ENCODE measurements around the gene C1R.

C1R gene

DNA sequence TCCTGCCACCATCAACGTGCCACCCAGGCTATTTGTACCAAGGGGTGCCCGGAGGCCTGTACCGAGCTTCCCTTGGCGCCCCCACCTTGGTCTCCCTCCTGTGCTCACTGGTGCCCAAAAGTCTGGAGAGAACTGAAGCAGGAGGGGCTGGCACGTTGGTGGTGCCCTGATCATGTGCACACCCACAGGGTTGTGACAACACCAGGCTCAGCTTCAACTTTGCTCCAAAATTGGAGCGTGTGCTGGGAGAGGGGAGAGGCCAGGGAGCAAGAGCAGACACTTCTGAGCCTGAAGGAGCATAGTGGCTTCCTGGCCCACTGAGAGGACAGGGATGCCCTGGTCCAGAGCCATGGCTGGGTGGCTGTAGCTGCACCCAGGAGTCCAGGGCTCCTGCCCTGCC, 60.9 kb downstream of the C1R start:
- no peaks in the 10 kb centered on the region for H3K9me2 ChIP-seq (replicated peaks; ENCODE audit: insufficient read depth, low read length)
- no peak for TF ChIP-seq EZH2phosphoT487 (conservative IDR thresholded peaks at IDR 0.05; ENCODE audit: low read length)
- TF ChIP-seq, protein P1, sequence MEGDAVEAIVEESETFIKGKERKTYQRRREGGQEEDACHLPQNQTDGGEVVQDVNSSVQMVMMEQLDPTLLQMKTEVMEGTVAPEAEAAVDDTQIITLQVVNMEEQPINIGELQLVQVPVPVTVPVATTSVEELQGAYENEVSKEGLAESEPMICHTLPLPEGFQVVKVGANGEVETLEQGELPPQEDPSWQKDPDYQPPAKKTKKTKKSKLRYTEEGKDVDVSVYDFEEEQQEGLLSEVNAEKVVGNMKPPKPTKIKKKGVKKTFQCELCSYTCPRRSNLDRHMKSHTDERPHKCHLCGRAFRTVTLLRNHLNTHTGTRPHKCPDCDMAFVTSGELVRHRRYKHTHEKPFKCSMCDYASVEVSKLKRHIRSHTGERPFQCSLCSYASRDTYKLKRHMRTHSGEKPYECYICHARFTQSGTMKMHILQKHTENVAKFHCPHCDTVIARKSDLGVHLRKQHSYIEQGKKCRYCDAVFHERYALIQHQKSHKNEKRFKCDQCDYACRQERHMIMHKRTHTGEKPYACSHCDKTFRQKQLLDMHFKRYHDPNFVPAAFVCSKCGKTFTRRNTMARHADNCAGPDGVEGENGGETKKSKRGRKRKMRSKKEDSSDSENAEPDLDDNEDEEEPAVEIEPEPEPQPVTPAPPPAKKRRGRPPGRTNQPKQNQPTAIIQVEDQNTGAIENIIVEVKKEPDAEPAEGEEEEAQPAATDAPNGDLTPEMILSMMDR (IDR thresholded peaks at IDR 0.05; ENCODE audit: insufficient read depth, low read length, poor library complexity, severe bottlenecking), result no peak
- no peaks in the 10 kb centered on the region for H3K36me3 ChIP-seq (ENCODE audit: low read length)
- no peak overlapping the region for H3K4me2 ChIP-seq (ENCODE audit: low read depth, low read length, poor library complexity, severe bottlenecking)
- no peaks in the 10 kb centered on the region for H3K9me3 ChIP-seq (ENCODE audit: insufficient read depth, low read length)
- H3K4me3 ChIP-seq (ENCODE audit: insufficient read depth, low read length, poor library complexity, severe bottlenecking), result no peak overlapping the region
- H3K79me2 ChIP-seq (ENCODE audit: insufficient read depth, low read length), result no peaks in the 10 kb centered on the region
- H4K20me1 ChIP-seq (ENCODE audit: low read depth, low read length), result no peaks in the 10 kb centered on the region
- no peaks in the 10 kb centered on the region for H3K27me3 ChIP-seq (ENCODE audit: low read length)
- no peak overlapping the region for H3K27ac ChIP-seq (ENCODE audit: low read depth, low read length)
- H3F3A ChIP-seq (ENCODE audit: insufficient read depth), result no peaks in the 10 kb centered on the region
- H2AFZ ChIP-seq (ENCODE audit: low read depth, low read length, severe bottlenecking), result no peak overlapping the region
- no peak overlapping the region for H3K9ac ChIP-seq (ENCODE audit: low read length)
